ENCODE measurements around the gene KCNC3.

KCNC3 gene

DNA sequence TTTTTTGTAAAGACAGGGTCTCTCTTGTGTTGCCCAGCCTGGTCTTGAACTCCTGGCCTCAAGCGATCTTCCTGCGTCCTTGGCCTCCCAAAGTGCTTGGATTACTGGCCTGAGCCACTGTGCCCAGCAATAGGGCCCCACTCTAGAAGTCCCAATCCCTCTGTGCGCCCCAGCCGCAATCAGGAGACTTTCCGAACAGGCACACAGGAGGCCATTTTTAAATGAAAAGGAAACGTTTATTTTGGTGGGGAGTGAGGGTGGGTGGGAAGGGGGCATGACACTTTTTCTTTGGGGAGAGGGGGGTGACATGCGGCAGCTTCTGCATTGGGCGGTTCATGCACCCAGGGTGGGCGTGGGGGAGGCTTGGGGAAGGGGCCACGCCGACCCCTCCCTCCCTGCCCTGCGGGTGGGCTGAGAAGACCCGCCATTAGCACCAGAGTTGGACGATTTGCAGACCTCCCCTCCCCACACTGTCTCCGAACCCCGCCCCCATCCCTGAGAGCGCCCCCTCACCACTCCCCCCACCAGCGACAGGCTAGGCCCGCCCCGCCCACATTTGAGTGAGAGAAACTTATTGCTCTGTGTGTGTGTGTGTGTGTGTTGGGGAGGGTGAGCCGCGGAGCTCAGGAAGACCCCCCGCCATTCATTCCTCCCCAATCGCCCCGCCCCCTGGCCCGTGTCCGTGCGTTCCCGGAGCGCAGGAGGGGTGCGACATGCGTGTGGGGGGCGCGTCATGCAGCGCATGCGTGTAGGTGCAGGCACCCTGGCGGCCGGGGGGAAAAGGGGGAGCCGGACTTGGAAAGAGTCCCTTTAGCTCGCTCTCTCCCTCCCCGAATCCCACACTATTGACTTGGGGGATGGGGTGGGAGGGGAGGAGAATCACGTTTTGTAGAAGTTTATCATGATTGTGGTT, 17.2 kb downstream of the KCNC3 start:
- Histone ChIP-seq H3K27ac (ENCODE audit: low read depth, low read length) (no peak overlapping the region), H3K4me3 (ENCODE audit: low read length) (peak overlapping the region; percentile 38; the same call in 1 of the 2 replicates), H3K9me3 (ENCODE audit: control insufficient read depth, insufficient read depth, low read length) (no peaks in the 10 kb centered on the region), H3K79me2 (ENCODE audit: control insufficient read depth, low read length) (no peaks in the 10 kb centered on the region), H3K4me1 (ENCODE audit: control insufficient read depth, low read length) (peaks cover 13% of the 10 kb centered on the region), H4K20me1 (ENCODE audit: control insufficient read depth, insufficient read depth, low read depth, low read length) (no peaks in the 10 kb centered on the region; the same call in 1 of the 2 replicates), H3K36me3 (ENCODE audit: control insufficient read depth, low read length) (no peaks in the 10 kb centered on the region), H3K9me2 (replicated peaks; ENCODE audit: control insufficient read depth, low read length) (no peaks in the 10 kb centered on the region), H3K27me3 (ENCODE audit: control insufficient read depth, low read length) (peaks cover 64% of the 10 kb centered on the region), H3F3A (ENCODE audit: control insufficient read depth, insufficient read depth) (no peaks in the 10 kb centered on the region; the same call in 1 of the 2 replicates), H3K4me2 (ENCODE audit: low read length) (peak overlapping the region; percentile 59)
- TF ChIP-seq EZH2phosphoT487 (IDR thresholded peaks at IDR 0.05; ENCODE audit: borderline replicate concordance, low read length) = no peak
- TF ChIP-seq, protein P1, sequence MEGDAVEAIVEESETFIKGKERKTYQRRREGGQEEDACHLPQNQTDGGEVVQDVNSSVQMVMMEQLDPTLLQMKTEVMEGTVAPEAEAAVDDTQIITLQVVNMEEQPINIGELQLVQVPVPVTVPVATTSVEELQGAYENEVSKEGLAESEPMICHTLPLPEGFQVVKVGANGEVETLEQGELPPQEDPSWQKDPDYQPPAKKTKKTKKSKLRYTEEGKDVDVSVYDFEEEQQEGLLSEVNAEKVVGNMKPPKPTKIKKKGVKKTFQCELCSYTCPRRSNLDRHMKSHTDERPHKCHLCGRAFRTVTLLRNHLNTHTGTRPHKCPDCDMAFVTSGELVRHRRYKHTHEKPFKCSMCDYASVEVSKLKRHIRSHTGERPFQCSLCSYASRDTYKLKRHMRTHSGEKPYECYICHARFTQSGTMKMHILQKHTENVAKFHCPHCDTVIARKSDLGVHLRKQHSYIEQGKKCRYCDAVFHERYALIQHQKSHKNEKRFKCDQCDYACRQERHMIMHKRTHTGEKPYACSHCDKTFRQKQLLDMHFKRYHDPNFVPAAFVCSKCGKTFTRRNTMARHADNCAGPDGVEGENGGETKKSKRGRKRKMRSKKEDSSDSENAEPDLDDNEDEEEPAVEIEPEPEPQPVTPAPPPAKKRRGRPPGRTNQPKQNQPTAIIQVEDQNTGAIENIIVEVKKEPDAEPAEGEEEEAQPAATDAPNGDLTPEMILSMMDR (IDR thresholded peaks at IDR 0.05; ENCODE audit: low read depth, low read length, poor library complexity, severe bottlenecking) = no peak

DNA sequence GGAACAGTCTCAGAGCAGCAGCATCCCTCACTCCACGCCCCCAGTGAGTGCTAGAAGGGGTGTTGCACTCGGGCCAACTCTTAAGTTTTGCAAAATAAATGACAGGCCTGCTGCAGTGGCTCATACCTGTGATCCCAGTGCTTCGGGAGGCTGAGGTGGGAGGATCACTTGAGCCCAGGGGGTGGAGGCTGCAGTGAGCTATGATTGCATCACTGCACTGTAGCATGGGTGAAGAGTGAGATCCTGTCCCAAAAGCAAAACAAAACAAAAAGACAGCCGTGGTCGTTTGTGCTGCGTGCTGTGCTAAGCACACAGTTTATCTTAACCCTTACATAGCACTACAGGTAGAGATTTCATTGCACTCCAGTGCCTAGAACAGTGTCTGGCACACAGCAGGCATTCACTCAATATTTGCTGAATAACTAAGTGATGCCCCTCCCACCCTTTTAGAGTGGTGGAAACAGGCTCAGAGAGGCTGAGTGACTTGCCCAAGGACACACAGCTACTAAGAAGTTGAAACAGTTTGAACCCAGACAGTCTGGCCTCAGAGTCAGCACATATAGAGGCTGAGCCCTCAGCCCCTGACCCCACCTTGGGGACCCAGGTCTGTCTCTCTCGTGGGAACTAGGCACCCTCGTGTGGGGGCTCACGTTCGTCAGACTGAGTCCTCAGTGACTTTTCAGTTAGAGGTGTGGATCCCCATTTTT, 18.3 kb downstream of the KCNC3 start:
- Histone ChIP-seq H3F3A (ENCODE audit: control insufficient read depth, insufficient read depth) (no peaks in the 10 kb centered on the region; the same call in 1 of the 2 replicates), H3K36me3 (ENCODE audit: control insufficient read depth, low read length) (no peaks in the 10 kb centered on the region), H4K20me1 (ENCODE audit: control insufficient read depth, insufficient read depth, low read depth, low read length) (no peaks in the 10 kb centered on the region; the same call in 1 of the 2 replicates), H3K4me1 (ENCODE audit: control insufficient read depth, low read length) (peaks cover 7% of the 10 kb centered on the region), H3K79me2 (ENCODE audit: control insufficient read depth, low read length) (no peaks in the 10 kb centered on the region), H3K9me3 (ENCODE audit: control insufficient read depth, insufficient read depth, low read length) (no peaks in the 10 kb centered on the region), H3K27me3 (ENCODE audit: control insufficient read depth, low read length) (peaks cover 65% of the 10 kb centered on the region), H3K27ac (ENCODE audit: low read depth, low read length) (no peak overlapping the region), H3K9me2 (replicated peaks; ENCODE audit: control insufficient read depth, low read length) (no peaks in the 10 kb centered on the region), H3K4me3 (ENCODE audit: low read length) (no peak overlapping the region), H3K4me2 (ENCODE audit: low read length) (no peak overlapping the region)
- TF ChIP-seq EZH2phosphoT487 (IDR thresholded peaks at IDR 0.05; ENCODE audit: borderline replicate concordance, low read length) = no peak
- TF ChIP-seq, protein P1 (IDR thresholded peaks at IDR 0.05; ENCODE audit: low read depth, low read length, poor library complexity, severe bottlenecking) = no peak

DNA sequence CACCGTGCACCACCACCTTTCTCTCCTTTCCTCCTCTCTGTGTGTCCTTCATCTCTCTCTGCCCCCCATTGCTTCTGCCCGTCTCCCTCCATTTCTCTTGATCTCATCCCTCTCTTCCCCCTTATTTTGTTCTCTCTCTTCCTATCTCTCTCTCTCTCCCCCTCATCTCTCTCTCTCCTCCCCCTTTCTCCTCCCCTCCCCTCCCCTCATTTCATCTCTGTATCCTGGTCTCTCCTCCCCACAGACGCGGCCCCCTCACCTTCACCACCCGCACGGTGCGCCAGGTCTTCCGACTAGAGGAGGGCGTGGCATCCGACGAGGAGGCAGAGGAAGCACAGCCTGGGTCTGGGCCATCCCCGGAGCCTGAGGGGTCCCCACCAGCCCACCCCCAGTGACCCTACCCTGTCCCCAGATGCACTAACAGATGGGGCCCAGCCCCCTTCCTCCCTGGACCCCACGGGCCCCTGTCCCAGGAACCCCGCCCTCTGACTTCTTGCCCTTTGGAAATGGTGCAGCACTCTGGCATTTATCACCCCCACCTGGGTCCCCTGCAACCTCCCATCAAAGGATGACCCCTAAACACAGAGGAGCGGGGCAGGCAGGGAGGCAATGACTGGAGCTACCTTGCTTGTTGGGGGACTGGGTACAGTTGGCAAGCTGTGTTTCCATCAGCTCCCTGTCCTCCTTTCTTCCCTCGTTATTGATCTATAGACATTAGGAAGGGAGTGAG, 19.6 kb downstream of the KCNC3 start:
- Histone ChIP-seq H4K20me1 (ENCODE audit: control insufficient read depth, insufficient read depth, low read depth, low read length) (no peaks in the 10 kb centered on the region; the same call in 1 of the 2 replicates), H3K79me2 (ENCODE audit: control insufficient read depth, low read length) (no peaks in the 10 kb centered on the region), H3K36me3 (ENCODE audit: control insufficient read depth, low read length) (no peaks in the 10 kb centered on the region), H3K4me1 (ENCODE audit: control insufficient read depth, low read length) (peaks cover 4% of the 10 kb centered on the region; the same call in 1 of the 2 replicates), H3F3A (ENCODE audit: control insufficient read depth, insufficient read depth) (no peaks in the 10 kb centered on the region; the same call in 1 of the 2 replicates), H3K27ac (ENCODE audit: low read depth, low read length) (no peak overlapping the region), H3K4me2 (ENCODE audit: low read length) (no peak overlapping the region), H3K27me3 (ENCODE audit: control insufficient read depth, low read length) (peaks cover 54% of the 10 kb centered on the region), H3K9me3 (ENCODE audit: control insufficient read depth, insufficient read depth, low read length) (no peaks in the 10 kb centered on the region), H3K9me2 (replicated peaks; ENCODE audit: control insufficient read depth, low read length) (no peaks in the 10 kb centered on the region), H3K4me3 (ENCODE audit: low read length) (no peak overlapping the region)
- TF ChIP-seq, protein P1 (IDR thresholded peaks at IDR 0.05; ENCODE audit: low read depth, low read length, poor library complexity, severe bottlenecking) = no peak
- TF ChIP-seq EZH2phosphoT487 (IDR thresholded peaks at IDR 0.05; ENCODE audit: borderline replicate concordance, low read length) = no peak

All from DOHH2 (cell line).